ENCODE data around the gene LCE3C.
"Not testable (repeated sequence)": the region's sequence is repeated elsewhere in the genome, so short reads cannot be mapped to it uniquely, and the experiment has no call there.

The LCE3C gene

GRCh38 chr1:152599934-152600333, at the start of gene LCE3C:
LCE3C (plus strand) TSS chr1:152600234; CDS start chr1:152600732, 498 bp downstream.
- DNase-seq: no peak

- no peak for DNase-seq
These were observed 34.9 kb upstream of the LCE3C start for GRCh38 chr1:152565115-152565514.

- DNase-seq: no peak
These were observed 34.4 kb upstream of the LCE3C start for GRCh38 chr1:152565535-152566215.

- no peak for DNase-seq
These were observed 33.4 kb upstream of the LCE3C start, which contains the start of gene LCE3E for GRCh38 chr1:152566681-152567080. LCE3E (minus strand) TSS chr1:152566780; CDS start chr1:152566208, 572 bp downstream.

GRCh38 chr1:152577168-152577567, 22.9 kb upstream of the LCE3C start:
- DNase-seq: no peak

- not testable (repeated sequence) for DNase-seq
These were observed 20.5 kb upstream of the LCE3C start for GRCh38 chr1:152579526-152579925.

- no peak for DNase-seq
These were observed 19.6 kb upstream of the LCE3C start, which contains the start of gene LCE3D for GRCh38 chr1:152580433-152580832. LCE3D (minus strand) TSS chr1:152580516; CDS start chr1:152579936, 580 bp downstream.

GRCh38 chr1:152582647-152583046, 17.4 kb upstream of the LCE3C start:
- no peak for DNase-seq

GRCh38 chr1:152585586-152585985, 14.4 kb upstream of the LCE3C start:
- DNase-seq: no peak

GRCh38 chr1:152596986-152597385, 3.0 kb upstream of the LCE3C start:
- no peak for DNase-seq

- DNase-seq: no peak
These were observed 13.5 kb downstream of the LCE3C start, which contains the start of gene LCE3B for GRCh38 chr1:152613511-152613910. LCE3B (plus strand) TSS chr1:152613811; CDS start chr1:152613811, 0 bp downstream.

- no peak for DNase-seq
These were observed 22.0 kb downstream of the LCE3C start for GRCh38 chr1:152621993-152622392.

- DNase-seq: no peak
These were observed 22.8 kb downstream of the LCE3C start, which contains the start of gene LCE3A for GRCh38 chr1:152622803-152623202. LCE3A (minus strand) TSS chr1:152623103; CDS start chr1:152623103, 0 bp downstream.

GRCh38 chr1:152623203-152623844, 23.3 kb downstream of the LCE3C start:
- DNase-seq: no peak

GRCh38 chr1:152626744-152627143, 26.7 kb downstream of the LCE3C start:
- DNase-seq: no peak

- DNase-seq: no peak
These were observed 30.6 kb downstream of the LCE3C start for GRCh38 chr1:152630596-152630995.

GRCh38 chr1:152640351-152640750, 40.3 kb downstream of the LCE3C start:
- DNase-seq: no peak

GRCh38 chr1:152643945-152644344, 43.9 kb downstream of the LCE3C start:
- no peak for DNase-seq

- no peak for DNase-seq
These were observed 45.1 kb downstream of the LCE3C start for GRCh38 chr1:152645146-152645545.

GRCh38 chr1:152646656-152647055, 46.6 kb downstream of the LCE3C start:
- DNase-seq: no peak

Data from NCI-H2081 treated with DMSO at 0.1 percent for 48 hours (cell line).